GM21723 (cell line): ENCODE measurements around the gene SERINC5.

Source experiments
- ATAC-seq: cut with Tn5 transposase; IDR thresholded peaks from one replicate; pipeline ENCODE4 v1.9.1; 2021; ENCODE audit warnings: mild to moderate bottlenecking, moderate library complexity; ENCODE audit not compliant: unreplicated experiment

Gene SERINC5

DNA sequence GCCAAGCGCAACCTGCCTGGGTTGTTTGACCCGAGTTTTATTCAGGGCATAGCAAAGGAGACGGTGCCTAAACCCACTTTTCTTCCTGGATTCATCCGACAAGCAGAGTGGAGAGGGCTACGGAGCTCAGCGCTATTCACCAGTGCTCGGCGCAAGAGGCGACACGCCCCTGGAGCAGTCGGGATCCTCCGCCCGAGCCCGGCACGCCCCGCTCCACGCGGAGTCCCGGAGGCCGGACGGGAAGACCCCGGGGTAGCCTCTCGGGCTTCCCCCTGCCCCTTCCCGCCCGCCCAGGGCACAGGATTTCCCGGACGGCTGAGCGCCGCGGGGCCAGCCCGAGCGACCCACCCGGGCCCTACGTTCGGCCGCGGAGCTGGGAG is 427 bp downstream of the SERINC5 start:
- peak; percentile 46 for ATAC-seq

DNA sequence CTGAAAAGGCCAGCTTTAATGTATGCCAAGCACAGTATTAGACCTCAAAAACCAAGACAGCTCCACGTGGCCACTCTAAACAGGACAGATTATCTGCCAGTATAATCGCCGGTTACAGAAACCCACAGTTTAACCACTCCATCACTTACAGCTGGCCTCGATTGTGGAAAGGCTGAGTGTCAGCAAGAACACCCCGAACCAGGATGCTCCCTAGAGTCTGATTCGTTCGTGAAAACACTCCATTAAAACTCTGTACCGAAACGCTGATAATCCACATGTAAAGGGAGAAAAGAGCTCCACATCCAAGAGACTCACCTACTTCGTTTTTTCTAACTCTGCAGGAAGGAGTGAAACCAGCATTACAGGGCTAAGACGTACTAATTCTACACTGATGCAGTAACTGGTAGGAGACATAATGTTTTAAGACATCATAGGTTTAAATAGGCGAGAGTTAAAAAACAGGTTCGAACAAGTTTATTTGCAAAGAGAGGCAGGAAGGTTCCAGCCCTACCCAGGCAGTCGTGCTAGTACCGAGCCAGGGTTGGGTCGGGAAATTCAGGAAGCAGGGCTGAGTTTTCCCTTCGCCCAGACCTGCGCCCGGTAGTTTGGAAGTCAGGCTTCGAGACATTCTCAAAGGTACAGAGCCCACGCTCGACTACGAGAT is 949 bp downstream of the SERINC5 start:
- ATAC-seq: no peak

DNA sequence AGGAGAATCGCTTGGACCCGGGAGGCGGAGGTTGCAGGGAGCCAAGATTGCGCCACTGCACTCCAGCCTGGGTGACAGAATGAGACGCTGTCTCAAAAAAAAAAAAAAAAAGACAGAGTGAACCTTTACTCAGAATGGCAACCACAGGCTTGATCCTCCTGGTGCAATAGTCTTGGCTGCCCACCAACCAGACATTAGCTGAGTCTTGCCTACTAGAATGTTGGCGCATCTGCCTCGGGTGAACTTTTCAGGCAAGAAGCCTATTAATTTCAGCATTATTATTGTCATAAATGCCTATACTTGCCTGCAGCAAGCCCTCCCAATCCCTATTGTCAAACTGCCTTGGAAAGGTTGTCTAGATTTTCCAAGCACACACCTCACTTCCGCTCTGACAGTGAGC is 4.2 kb downstream of the SERINC5 start:
- no peak for ATAC-seq

DNA sequence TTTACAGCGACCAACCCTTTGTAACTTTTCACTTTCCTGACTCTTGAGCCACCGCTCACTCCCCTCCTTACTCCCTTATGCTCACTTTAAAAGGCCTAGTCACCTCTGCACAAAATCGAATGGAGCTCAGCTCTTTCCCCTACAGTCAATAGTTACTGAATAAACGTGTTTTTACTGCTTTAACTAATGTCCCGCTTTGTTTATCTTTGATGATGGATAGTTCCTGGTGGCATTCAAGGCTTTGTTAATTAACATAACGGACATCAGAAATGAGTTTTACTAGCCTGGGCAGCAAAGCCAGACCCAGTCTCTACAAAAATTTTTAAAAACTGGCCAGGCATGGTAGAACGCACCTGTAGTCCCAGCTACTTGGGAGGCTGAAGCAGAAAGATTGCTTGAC is 5.0 kb downstream of the SERINC5 start:
- no peak for ATAC-seq

DNA sequence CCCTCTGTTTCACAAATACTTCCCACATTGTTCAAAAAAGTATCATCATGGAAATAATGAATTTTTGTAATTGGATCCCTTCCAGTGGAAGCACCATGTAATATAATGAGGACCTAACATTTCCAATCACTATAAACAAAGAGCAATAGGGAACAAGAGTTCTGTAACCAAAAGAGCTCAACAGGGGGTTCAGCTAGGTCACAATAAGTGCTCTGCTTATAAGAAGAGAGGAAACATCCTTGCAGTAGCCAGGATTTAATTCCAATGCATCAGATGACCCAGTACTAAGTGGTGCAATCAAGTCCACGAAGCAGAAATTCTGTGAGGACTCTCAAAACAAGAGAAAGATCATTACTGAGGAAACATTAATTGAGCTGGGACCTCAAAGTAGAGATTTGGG is 5.9 kb downstream of the SERINC5 start:
- no peak for ATAC-seq

DNA sequence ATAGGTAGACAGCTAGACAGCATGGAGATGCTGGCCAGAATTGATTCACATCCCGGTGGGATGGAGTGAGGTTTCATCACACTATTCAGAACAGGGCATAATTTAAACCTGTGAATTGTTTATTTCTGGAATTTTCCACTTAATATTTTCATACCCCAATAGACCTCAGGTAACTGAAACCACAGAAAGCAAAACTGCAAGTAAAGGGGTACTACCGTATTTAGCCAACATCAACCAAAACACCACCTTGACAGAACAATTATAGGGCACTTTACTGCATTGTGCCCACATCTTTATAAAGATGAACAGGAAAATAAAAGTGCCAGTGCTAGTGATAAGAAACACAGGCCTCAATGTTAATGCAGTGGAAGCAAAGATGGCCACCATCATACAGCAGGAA is 7.5 kb downstream of the SERINC5 start:
- ATAC-seq: no peak

DNA sequence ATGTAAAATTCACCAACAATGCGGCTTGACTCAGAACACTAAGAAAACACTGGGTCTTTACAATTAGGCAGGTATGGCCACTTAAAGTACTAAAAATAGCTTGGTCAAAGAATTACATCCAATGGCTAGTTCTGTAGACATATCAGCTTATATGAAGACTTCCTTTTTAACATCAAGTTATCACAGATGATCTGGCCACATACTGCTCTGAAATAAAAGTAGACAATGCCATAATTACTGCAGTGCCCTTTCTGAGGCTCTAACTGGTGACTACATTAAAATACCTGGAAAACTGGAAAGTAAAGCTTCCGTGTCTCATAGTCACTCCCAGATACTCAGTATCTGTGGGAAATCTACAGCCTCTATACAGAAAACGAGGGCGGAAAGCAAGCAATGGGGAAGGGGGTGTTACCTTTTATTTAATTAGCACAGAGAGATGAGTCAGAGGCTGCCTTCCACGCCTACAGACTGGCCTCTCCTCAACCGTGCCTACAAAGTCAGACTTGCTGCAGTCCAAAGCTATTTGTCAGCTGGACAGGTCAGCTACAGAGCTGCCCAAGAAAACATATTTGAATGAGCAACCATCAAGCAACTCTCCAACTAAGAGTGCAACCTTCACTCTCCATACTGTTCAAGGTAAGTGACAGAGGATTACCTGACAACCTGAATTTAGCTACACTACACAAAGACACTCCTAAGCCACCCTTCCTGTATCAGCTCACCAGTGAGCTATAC is 8.7 kb downstream of the SERINC5 start:
- peak; percentile 88 for ATAC-seq

DNA sequence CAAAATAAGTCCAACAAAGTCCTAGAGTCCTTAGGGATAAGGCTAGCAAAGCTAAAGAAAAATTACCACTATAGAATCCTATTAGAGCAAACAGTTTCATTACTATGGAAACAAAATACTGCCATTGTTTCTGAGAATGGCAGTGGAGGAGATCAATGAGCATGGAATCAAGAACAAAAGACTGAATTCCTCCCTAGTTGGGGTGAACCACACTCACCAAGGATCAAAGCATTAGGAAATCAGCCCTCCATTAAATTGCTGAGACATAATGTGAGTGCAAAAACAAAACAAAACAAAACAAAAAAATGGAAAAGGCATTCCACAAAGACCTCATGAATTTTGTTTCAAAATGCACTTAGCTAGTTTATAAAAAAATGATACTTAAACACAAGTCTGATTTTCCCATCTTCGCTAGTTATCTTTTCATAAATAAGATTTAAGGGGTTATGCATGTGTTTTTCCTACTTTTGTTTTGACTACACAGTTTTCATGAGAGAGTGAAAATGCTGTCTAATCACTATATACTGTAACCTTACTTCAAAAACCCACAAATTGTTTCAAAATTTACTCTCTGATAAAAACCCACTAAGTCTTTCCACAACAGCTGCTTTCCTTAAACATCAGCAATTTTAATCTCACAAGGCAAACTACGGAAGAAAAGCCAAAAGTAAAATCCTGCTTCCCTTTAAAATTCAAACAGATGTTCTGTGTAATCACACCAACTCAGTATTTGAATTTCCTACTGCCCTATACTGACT is 9.7 kb downstream of the SERINC5 start:
- no peak for ATAC-seq

DNA sequence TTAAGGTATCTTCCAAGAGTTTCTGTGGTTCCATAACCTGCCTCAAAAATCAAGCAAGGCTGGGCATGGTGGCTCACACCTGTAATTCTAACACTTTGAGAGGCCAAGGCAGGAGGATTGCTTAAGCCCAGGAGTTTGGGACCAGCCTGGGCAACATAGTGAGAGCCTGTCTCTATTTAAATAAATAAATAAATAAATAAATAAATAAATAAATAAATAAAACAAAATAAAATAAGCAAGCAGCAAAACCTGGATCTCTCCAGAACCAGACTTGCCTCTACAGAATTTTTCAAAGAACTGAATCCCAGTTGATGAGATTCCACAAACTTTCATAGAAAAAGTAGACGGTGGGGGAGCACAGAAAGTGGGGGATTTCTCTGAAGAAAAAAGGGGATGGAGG is 12.3 kb downstream of the SERINC5 start:
- no peak for ATAC-seq

DNA sequence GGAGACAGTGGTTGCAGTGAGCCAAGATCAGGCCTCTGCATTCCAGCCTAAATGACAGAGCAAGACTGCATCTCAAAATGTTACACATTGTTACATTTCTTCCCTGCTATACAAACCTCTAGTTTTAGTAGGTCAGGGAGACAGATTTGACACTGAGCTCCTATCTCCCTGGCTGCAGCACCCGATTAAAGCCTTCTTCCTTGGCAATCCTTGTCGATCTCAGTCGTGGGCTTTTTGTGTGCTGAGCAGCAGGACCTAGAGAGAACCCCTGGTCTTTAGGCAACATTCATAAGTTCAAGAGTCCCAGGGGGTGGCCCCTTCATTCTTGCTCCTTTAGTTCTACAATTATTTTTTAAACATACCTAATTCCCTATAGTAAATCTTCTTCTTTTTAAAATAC is 13.0 kb downstream of the SERINC5 start:
- ATAC-seq: no peak

DNA sequence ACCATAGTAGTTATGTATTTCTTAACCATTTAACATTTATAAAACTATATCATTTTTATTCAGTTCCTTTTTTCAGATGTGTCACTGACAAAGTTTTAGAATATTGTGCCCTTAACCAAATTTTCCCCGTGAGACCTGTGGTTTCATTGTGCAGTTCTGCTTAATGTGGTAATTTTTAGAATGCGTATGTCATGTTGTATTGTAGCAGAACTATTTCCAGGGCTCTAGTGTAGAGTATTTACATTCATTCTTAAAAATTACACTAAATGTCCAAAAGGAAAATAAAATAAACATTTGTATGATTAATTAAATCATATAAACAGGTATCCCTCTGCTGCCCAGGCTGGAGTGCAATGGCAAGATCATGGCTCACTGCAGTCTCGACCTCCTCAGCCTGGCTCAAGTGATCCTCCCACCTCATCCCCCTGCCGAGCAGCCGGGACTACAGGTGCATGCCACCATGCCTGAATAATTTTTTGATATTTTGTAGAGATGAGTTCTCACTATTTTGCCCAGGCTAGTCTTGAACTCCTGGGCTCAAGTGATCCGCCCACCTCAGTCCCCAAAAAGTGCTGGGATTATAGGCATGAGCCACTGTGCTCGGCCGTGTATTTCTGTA is 15.4 kb downstream of the SERINC5 start:
- no peak for ATAC-seq

DNA sequence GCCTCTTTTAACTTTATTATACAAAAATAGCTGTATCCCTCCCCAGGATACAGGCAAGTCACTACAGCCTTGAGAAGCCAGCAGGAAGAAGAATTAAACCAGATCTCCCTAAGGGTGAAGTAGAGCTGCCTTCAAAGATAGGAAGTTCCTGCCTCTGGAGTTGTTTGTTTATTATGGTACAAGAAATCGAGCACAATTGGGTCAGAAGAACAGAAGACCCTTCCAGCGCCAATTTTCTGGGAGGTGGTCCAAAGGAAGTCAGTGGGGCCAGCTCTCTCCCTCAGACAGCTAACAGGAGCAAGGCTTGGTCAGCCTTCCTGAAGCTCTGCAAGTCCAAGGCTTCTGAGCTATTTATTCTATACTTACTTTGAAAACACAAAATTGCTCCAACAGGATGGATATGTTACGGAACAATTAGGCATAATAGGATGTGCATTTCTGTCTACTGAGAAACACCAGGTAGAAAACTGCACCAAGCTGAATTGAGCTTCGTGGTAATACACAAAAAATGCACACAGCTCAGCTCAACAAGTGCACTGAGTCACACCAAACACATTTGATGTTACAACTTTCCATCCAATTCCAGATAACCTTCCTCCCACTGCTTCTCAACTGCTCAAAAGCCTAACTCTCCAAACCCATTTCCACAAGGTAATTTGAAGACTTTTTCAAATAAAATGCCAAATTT is 16.0 kb downstream of the SERINC5 start:
- no peak for ATAC-seq

DNA sequence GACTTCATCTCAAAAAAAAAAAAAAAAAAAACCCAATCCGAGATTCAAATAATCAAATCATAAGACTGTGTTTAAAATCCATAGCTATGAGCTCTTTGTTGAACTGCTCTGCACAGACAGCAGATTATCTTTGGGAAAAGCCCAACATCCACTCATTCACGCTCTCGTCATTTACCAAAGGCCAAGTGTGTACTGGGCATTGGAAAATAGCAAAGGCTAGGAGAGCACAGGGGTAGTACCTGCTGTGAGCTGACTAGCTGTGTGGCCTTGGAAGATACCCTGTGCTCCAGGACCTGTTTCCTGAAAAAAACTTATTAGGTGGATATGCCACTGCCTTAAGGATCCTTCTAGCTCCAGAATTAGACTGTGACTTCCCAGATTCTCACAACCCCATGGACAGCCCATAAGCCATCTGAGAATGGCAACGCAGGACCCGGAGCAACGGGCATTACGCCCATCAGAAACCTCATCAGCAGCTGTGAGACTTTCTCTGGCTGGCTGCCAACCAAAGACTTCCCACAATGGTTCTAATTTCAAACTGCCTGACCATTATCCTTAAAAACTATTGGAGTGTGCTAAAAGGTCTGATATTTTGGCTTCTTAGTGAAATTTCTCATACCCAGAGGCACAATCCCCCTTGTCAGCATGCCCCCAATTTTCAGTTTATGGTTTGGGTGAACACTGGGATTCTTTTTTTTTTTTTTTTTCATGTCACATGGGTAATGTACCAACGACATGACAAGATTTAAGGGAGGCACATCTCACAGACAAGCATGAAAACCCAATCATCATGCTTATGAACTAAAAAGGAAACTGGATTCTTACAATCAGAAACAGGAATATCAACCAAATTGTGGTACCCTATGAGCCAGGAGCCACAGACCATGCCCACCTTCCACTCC is 16.8 kb downstream of the SERINC5 start:
- ATAC-seq: no peak

DNA sequence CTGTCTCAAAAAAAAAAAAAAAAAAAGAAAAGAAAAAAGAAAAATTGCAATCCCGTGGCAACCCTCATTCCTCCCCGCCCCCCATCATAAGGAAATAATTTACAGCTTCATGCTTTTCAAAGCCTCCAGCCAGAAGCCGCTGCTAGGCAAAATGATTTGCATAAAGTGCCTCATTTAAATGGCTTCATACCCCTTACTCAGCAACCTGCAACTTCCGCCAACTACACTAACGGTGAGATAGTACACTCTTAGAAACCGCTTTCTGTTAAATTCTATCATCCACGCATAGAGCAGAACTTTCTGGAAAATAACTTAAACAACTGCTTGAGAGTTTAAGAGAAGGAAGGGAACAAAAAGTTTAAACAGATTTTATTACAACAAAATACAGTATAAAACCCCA is 17.8 kb downstream of the SERINC5 start:
- no peak for ATAC-seq

DNA sequence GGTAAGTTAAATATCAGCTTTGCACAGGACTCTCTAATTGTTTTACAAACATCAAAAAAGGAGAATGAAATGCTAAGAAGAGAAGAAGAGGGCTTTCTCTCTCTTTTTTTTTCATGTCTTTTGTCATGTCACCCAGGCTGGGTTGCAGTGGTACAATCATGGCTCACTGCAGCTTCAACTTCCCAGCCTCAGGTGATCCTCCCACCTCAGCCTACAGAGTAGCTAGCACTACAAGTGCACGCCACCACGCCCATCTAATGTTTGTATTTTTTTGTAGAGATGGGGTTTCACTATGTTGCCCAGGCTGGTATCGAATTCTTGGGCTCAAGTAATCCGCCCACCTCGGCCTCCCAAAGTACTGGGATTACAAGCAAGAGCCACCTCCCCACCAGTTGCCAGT is 18.6 kb downstream of the SERINC5 start:
- ATAC-seq: no peak

DNA sequence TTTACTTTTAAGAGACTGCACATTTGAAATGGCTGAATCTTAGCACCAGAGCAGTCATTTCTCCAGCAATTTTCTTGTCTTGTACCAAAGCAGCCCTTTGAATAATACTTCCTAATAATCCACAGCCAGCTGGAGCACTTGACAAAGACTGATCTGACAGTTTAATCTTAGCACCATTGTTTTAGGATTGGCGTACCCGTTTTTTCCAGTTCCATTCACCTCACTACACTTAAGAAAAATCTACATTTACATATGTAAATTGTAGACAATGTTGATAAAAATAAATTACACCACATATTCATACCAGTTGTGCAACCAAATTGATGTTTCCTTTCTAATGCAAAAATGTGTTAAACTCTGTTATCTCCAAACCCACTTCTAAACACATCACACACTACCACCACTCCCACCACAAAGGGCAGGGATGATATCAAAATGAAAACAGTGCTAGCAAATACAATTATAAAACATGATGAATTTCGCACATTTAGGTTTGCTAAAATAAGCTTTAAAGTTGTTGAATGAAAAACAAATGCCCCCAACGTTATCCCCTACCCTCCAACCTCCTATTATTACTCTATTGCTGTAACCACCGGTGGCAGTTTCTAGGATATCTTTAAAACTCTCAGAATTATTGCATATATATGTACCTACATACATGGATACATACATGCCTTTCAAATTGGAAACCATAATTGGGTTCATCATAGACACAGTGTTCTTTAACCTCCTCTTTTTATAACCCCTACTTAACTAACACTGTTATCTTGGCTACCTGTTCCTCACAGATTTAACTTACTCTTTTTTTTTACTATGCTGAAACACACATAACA is 21.5 kb downstream of the SERINC5 start:
- no peak for ATAC-seq

DNA sequence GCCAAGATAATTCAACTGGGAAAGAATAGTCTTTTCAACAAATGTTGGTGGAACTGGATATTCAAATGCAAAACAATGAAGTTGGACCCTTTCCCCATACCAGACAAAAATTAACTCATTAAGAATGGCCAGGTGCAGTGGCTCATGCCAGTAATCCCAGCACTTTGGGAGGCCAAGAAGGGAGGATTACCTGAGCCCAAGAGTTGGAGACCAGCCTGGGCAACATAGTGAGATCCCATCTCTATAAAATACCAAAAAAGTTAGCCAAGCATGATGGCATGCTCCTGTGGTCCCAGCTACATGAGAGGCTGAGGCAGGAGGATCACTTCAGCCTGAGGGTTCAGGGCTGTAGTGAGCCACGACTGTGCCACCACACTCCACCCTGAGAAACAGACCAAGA is 24.2 kb downstream of the SERINC5 start:
- ATAC-seq: no peak

DNA sequence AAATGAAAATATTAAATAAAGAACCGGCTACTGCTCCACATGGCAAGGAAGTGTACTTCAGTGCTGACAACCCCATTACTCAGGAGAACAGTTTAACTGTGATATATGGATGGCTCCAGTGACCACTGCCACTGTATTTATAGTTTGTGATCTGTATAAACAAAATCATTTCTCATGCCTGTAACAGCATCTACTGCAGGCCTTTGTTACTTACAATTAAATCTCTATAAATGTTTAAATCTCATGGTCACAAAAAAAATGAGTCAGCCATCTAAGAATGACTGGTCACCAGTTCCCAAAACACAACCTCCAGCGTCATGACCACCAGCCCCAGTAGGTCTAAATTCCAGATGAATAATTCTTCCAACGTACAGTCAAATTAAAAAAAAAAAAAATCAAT is 24.6 kb downstream of the SERINC5 start:
- no peak for ATAC-seq
